ENCODE measurements around the gene LRFN4. TPM values are rescaled to one million over a fixed set of nuclear protein-coding genes. Genes with fewer than 3 reads are reported as not detected.

LRFN4 gene
- total RNA-seq, 2 donors from 2014 or later, result 23.9 TPM

DNA sequence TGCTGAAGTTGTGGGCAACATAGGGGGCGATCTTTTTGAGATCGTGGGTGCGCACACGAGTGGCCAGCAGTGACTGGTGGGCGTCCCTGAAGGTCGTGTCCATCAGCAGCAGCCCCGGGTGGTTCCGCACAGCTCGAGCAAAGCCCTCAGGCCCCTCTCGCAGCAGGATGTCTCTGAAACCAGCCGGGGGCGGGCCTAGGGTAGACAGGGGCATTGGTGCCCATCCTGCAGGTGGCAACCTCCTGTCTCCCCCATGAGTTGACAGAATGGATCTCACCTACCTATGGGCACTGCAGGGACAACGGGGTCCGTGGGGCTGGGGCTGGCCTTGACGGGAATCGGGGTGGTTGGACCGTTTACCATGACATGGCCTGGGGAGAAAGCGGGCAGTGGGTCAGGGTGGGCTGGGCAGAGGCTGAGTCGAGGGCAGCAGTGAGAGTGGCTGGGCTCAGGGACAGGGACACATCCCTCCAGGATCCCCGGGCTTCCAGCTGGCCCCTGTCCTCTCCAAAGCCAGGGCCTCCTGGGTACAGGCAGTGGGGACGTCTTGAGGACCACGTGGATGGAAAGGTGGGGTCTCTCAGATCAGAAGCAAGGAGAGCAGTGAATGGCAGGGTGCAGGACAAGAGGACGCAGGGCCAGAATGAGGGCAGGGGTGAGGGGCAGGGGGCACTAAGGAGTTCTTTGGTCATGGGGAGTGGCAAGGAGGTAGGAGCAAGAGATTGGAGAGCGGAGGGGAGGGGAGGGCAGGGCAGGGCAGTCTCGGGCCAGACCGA is 4.2 kb upstream of the LRFN4 start:
- DNase-seq (ENCODE audit: low spot score in 2 of 2), result peak in 1 of 2 donors; percentile 52
- Mint-ChIP-seq H3K36me3 (no peaks in the 10 kb centered on the region), H3K9me3 (no peaks in the 10 kb centered on the region), H3K27ac (peak overlapping the region in 1 of 2 donors; percentile 16)
- ATAC-seq, result no peak

DNA sequence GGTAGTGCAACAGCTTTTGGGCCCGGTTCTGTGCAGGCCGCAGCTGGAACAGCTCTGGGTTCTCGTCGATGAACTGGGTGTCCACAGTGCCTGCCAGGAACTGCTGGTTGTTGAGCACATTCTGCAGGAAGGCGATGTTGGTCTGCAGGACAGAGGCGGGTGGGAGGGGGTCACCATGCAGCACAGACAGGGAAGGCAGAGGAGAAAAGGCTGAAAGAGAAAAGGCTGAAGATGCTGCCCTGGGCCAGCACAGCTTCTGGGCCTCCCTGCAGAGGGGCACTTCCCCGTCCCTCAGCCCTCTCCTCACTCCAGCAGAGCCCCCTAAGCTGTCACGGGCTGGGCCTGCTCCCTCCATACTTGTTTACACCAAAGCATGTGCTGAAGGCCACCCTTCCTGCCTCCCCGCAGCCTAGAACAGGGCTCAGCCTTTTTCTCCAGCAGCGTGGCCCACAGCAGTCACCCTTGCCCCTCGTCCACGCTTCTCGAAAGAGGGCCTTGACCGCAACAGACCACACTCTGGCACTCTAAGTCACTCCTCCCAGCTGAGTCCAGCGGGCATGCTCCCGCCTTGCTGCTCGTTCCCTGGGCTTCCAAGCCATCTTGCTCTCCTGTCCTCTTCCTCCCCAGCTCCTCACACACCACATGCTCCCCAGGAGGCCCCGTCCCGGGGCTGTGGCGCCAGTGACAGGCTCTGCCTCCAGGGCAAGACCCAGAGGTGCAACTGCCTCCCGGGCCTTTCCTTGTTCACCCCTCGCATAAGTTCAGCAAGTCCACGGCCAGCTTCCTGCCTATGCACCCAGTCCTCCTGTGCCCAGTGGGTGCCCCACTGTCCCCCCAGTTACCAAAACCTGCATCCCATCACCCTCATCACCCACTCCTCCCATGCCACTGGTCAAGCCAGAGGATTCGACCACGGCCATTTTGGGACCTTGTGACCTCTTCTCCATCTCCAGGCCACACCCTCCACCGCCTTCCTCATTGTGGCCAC is 3.3 kb upstream of the LRFN4 start:
- ATAC-seq, result no peak
- peak overlapping the region in 1 of 2 donors; percentile 9 for H3K27ac Mint-ChIP-seq
- DNase-seq (ENCODE audit: low spot score in 2 of 2), result peak in 1 of 2 donors; percentile 54
- H3K36me3 Mint-ChIP-seq, result no peaks in the 10 kb centered on the region
- no peaks in the 10 kb centered on the region for H3K9me3 Mint-ChIP-seq

DNA sequence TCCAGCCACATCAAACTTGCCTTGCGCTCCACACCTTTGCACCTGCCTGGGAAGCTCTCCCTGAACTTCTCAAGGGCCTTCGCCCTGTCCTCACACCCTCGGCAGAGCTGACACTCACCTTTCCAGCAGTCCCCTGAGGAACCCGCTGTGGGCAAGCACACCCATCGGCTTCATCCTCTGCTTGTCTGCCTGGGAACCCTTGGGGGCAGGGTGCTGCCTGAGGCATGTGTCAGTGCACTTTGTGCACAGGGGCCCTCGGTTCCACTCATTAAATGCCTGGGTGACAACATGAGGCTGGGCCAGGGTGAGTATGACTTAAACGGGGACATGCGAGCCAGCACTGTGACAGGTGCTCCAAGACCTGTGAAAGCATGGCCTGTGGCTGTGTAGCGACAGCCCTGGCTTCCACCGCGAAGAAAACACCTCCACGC is 2.6 kb upstream of the LRFN4 start:
- H3K36me3 Mint-ChIP-seq, result no peaks in the 10 kb centered on the region
- DNase-seq (ENCODE audit: low spot score in 2 of 2), result no peak
- H3K9me3 Mint-ChIP-seq, result no peaks in the 10 kb centered on the region
- H3K27ac Mint-ChIP-seq, result no peak overlapping the region
- ATAC-seq, result no peak

DNA sequence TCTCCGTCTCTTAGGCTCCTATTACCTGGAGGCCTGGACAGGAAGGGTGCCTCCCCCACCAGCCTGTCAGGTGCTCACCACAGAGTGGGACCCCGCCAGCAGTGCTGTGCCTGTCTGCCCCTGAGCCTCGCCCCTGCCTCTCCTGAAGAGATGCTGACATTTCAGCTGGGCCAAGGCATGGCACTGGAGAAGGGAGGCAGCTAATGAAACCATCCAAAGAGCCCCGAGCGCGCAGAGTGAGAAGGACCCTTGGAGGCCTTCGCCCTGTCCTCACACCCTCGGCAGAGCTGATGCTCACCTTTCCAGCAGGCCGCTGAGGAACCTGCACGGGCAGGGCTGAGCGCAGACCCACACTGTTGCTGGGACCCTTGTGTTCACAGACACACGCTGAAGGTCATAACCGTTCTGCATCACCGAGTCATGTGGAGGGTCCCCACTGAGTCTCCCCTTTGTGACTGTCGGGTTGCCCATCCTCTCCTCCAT is 2.1 kb upstream of the LRFN4 start:
- H3K27ac Mint-ChIP-seq, result no peak overlapping the region
- no peaks in the 10 kb centered on the region for H3K9me3 Mint-ChIP-seq
- DNase-seq (ENCODE audit: low spot score in 2 of 2) (no peak), ATAC-seq (no peak)
- no peaks in the 10 kb centered on the region for H3K36me3 Mint-ChIP-seq

DNA sequence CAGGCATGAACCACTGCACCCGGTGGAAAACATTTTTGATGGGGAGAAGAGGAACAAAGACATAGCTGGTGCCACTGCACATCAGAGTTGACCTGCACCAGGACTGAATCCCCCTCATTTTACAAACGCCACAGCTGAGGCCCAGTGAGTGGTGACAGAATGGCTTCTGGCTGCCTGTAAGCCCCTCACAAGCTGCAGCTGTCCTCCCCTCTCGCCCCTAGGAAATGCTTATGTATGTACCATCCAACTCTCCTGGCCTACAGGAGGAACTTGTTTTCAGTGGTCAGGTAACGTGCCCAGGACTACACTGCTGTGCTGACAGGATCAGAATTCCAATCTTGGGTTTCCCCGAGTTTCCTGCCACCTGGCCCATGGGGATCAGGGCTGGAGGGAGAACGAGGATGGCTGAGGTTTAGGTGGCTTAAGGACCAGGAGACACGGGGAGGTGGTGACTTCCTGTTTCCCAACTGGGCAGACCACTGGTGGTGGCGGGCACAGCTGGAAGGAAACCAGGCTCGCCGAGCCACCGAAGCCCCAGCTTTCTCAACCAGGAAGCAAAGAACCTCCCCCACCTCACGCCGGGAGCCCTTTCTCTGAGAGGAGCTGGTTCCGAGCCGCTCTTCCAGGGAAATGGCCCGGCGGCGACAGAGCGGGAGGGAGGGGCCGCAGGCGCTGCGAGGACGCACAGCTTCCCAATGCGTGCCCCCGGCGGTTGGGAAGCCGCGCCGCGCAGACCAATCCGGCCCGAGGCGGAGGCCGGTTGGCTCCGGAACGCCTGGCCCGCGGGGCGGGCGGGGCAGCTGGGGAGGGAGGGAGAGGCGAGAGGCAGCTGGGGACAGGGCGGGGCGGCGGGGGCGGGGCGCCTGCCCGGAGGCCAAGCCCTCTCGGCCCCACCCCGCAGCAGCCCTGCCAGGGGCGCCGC is 1.0 kb upstream of the LRFN4 start:
- DNase-seq (ENCODE audit: low spot score in 2 of 2) (peak; percentile 88 to 90), ATAC-seq (peak; percentile 86 to 87)
- peak overlapping the region; percentile 50 to 80 for H3K27ac Mint-ChIP-seq
- H3K9me3 Mint-ChIP-seq, result no peaks in the 10 kb centered on the region
- no peaks in the 10 kb centered on the region for H3K36me3 Mint-ChIP-seq

DNA sequence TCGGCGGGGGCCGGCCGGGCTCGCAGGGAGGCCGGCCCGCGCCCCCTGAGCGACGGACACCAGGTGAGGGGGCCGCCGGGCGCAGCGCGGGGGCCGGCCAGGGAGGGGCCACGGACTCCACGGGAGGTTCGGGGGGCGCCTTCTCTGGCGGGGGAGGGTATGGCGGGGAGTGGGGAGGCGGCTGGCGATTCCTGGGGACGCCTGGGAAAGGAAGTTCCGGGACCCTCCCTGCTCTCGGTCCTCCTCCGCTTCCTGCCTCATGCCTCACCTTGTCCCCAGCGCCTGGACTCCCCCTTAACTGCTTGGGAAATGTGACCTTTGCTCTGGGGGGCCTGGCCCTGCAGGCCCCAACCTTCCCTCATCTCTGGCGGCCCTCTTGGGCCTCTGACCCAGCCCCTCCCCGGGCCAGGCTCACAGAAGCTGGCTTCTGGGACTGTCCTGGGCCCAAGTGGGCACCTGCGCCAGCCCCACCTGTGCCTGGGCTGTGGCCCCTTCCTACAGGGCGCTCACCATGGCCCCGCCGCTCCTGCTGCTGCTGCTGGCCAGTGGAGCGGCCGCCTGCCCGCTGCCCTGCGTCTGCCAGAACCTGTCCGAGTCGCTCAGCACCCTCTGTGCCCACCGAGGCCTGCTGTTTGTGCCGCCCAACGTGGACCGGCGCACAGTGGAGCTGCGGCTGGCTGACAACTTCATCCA is 516 bp downstream of the LRFN4 start:
- Mint-ChIP-seq H3K27ac (peak overlapping the region in 1 of 2 donors; percentile 65), H3K9me3 (no peaks in the 10 kb centered on the region), H3K36me3 (no peaks in the 10 kb centered on the region)
- no peak for ATAC-seq
- DNase-seq (ENCODE audit: low spot score in 2 of 2), result no peak

DNA sequence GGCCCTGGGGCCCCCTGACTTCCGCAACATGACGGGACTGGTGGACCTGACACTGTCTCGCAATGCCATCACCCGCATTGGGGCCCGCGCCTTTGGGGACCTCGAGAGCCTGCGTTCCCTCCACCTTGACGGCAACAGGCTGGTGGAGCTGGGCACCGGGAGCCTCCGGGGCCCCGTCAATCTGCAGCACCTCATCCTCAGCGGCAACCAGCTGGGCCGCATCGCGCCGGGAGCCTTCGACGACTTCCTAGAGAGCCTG is 992 bp downstream of the LRFN4 start:
- DNase-seq (ENCODE audit: low spot score in 2 of 2) (no peak), ATAC-seq (no peak)
- H3K27ac Mint-ChIP-seq, result no peak overlapping the region
- H3K36me3 Mint-ChIP-seq, result no peaks in the 10 kb centered on the region
- no peaks in the 10 kb centered on the region for H3K9me3 Mint-ChIP-seq

DNA sequence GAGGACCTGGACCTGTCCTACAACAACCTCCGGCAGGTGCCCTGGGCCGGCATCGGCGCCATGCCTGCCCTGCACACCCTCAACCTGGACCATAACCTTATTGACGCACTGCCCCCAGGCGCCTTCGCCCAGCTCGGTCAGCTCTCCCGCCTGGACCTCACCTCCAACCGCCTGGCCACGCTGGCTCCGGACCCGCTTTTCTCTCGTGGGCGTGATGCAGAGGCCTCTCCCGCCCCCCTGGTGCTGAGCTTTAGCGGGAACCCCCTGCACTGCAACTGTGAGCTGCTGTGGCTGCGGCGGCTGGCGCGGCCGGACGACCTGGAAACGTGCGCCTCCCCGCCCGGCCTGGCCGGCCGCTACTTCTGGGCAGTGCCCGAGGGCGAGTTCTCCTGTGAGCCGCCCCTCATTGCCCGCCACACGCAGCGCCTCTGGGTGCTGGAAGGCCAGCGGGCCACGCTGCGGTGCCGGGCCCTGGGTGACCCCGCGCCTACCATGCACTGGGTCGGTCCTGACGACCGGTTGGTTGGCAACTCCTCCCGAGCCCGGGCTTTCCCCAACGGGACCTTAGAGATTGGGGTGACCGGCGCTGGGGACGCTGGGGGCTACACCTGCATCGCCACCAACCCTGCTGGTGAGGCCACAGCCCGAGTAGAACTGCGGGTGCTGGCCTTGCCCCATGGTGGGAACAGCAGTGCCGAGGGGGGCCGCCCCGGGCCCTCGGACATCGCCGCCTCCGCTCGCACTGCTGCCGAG is 1.5 kb downstream of the LRFN4 start:
- ATAC-seq, result no peak
- Mint-ChIP-seq H3K27ac (no peak overlapping the region), H3K9me3 (no peaks in the 10 kb centered on the region), H3K36me3 (no peaks in the 10 kb centered on the region)
- DNase-seq (ENCODE audit: low spot score in 2 of 2), result no peak

DNA sequence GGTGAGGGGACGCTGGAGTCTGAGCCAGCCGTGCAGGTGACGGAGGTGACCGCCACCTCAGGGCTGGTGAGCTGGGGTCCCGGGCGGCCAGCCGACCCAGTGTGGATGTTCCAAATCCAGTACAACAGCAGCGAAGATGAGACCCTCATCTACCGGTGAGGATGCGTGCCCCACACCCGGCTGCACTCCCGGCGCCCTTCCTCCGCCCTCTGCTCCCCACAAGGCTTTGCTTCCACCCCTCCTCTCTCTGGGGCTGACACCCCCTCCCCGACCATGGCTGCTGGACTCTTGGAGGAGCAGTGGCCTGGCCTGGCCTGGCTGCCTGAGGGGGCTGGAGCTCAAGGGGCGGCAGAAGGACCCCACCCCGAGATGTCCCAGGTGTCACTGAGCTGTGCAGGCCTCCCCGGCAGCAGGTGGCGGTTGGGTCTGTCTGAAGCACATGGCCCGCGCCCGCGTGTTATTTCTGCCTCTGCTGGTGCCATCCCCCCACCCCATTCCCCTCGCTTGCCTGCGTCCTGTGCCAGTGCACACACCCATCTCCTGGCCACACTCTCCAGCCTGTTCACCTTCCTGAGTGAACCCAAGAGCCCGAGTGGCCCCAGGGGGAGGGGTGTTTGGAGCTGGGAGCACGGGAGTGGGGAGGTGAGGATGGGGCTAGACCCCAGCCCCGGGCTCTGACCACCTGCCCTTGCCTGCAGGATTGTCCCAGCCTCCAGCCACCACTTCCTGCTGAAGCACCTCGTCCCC is 2.2 kb downstream of the LRFN4 start:
- ATAC-seq (no peak), DNase-seq (ENCODE audit: low spot score in 2 of 2) (no peak)
- no peaks in the 10 kb centered on the region for H3K9me3 Mint-ChIP-seq
- no peak overlapping the region for H3K27ac Mint-ChIP-seq
- no peaks in the 10 kb centered on the region for H3K36me3 Mint-ChIP-seq

DNA sequence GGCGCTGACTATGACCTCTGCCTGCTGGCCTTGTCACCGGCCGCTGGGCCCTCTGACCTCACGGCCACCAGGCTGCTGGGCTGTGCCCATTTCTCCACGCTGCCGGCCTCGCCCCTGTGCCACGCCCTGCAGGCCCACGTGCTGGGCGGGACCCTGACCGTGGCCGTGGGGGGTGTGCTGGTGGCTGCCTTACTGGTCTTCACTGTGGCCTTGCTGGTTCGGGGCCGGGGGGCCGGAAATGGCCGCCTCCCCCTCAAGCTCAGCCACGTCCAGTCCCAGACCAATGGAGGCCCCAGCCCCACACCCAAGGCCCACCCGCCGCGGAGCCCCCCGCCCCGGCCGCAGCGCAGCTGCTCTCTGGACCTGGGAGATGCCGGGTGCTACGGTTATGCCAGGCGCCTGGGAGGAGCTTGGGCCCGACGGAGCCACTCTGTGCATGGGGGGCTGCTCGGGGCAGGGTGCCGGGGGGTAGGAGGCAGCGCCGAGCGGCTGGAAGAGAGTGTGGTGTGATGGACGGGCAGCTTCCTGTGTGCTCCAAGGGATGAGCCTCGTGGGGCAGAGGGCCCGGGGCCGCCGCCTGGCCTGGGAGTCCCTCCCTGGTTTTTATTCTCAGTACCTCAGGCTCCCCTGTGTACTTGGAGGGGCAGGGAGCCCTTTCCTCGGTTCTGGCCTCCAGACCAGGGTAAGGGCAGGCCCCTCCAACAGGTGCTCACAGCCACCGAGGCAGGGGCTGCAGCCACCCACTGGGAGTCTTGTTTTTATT is 3.0 kb downstream of the LRFN4 start:
- Mint-ChIP-seq H3K27ac (no peak overlapping the region), H3K36me3 (no peaks in the 10 kb centered on the region), H3K9me3 (no peaks in the 10 kb centered on the region)
- DNase-seq (ENCODE audit: low spot score in 2 of 2), result no peak
- no peak for ATAC-seq

DNA sequence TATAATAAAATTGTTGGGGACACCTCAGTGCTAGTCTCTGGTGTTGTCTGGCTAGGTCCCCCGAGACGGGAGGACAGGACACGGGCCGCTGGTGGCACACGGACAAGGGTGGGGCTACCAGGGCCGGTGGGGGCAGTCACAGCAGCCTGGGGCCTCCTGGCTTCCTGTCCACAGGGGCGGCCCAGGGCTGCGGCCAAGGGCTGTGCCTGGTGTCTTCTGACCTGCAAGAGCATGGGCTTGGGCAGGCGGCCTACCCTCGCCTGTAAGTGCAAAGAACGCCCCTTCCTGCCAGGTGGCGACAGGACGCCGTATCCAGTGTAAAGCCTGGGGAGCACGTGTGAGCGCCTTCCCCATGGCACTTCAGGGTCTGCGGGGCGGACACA is 3.6 kb downstream of the LRFN4 start:
- H3K9me3 Mint-ChIP-seq, result no peaks in the 10 kb centered on the region
- DNase-seq (ENCODE audit: low spot score in 2 of 2) (no peak), ATAC-seq (no peak)
- H3K27ac Mint-ChIP-seq, result no peak overlapping the region
- H3K36me3 Mint-ChIP-seq, result no peaks in the 10 kb centered on the region

DNA sequence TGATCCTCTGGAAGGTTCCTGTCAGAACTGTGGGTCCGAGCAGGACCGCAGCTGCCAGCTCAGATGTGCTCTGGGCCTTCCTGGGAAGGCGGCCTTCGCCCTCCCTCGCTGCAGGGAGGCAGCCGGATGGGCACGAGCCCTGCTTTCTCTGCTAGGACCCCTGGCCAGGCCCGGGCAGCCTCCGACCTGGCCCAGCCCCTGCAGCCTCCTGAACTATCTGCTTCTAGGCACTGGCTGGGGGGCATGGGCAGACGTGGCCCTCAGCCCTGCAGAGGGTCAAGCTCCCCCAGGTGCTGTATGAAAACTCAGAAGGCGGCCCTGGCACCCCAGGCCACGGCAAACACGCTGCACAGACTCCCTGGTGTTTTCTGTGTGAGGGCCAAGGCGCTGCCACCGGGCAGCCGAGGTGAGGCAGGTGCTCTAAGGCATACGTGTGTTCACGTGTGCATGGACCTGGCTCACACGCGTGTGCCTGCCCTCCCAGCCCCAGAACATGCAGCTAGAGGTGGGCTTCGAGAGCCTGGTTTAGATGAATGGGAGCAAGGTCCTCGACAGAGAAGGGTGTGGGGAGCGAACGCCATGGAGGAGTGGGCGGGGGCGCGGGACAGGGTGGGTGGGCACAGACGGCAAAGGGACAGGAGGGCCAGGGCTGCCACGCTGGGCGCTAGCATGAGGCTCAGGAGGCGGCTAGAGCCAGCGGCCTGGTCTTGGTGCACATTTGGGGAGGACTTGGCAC is 4.3 kb downstream of the LRFN4 start:
- H3K9me3 Mint-ChIP-seq, result no peaks in the 10 kb centered on the region
- no peak for ATAC-seq
- no peaks in the 10 kb centered on the region for H3K36me3 Mint-ChIP-seq
- no peak for DNase-seq (ENCODE audit: low spot score in 2 of 2)
- H3K27ac Mint-ChIP-seq, result no peak overlapping the region

DNA sequence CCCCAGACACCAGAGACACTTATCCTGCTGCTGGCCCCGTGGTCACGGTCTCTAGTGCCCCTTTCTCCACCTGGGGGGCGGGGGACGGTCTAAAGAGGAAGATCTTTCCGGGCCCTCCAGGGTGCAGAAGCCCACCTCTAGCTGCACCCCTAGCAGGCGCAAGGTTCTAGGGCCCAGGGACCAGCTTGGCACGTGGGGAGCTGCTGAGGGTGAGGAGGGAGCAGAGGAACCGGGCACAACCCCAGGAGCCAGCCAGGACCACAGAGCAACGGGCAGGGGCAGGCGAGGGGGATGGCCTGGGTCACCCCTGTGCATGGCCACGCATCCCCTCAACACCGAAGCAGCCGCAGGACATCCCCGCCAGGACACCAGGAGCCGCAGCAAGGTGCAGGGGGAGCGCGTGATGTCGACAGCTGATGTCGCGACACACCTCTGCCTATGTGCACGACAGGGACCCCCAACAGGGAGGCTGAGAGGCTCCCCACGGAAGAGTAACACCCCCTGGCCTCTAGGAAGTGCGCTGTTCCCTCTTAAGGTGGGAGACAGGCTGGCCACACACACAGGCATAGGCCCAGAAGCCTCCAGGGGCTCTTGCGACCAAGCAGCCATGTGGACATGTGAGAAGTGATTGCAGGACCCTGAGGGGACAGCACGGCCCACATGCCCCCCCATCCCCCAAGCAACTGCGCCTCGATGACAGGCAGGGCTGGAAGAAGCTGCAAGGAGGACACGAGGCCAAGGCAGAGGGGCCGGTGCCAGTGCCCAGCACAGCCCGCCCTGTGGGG is 5.1 kb downstream of the LRFN4 start:
- no peak for DNase-seq (ENCODE audit: low spot score in 2 of 2)
- Mint-ChIP-seq H3K36me3 (no peaks in the 10 kb centered on the region), H3K9me3 (no peaks in the 10 kb centered on the region), H3K27ac (no peak overlapping the region)
- no peak for ATAC-seq
